GM13977 (cell line): Measurements from ENCODE around the gene PPIL3.

Source experiments
- DNase-seq: peaks from one replicate; pipeline ENCODE4 v3.0.0; 2012; ENCODE audit warnings: low spot score
- CTCF ChIP-seq: IDR thresholded peaks from 2 replicates; pipeline ENCODE4 v1.5.1; 2012; ENCODE audit warnings: mild to moderate bottlenecking, control low read depth; ENCODE audit not compliant: insufficient read depth; ENCODE audit errors: extremely low read depth, missing control alignments
- in situ Hi-C: fragments of 300-500 bp; cut with MboI; formaldehyde crosslinking; loops from one replicate; pipeline ENCODE4 v1.12.0; 2022; ENCODE audit warnings: low sequenced_read_pairs, low pct_unique_long_range_greater_than_20kb, mixed read lengths, inconsistent platforms; ENCODE audit not compliant: unreplicated experiment

PPIL3 gene

GRCh38 chr2:200860092-200860795, 28.6 kb downstream of the PPIL3 start:
- no peak for DNase-seq
- in situ Hi-C loops = no loop called here
- TF ChIP-seq CTCF = no peak

GRCh38 chr2:200856806-200857205, 32.1 kb downstream of the PPIL3 start:
- no peak for TF ChIP-seq CTCF
- in situ Hi-C loops = no loop called here
- DNase-seq = no peak

GRCh38 chr2:200852605-200853004, 36.3 kb downstream of the PPIL3 start:
- DNase-seq = no peak
- no peak for TF ChIP-seq CTCF

GRCh38 chr2:200851398-200852248, 37.3 kb downstream of the PPIL3 start:
- DNase-seq = no peak
- in situ Hi-C loops = no loop called here
- no peak for TF ChIP-seq CTCF

More at GRCh38 chr2:200852605-200853004, 36.3 kb downstream of the PPIL3 start:
- in situ Hi-C loops = no loop called here

GRCh38 chr2:200850512-200851256, 38.2 kb downstream of the PPIL3 start:
- no peak for TF ChIP-seq CTCF
- in situ Hi-C loops = no loop called here
- DNase-seq = no peak

- in situ Hi-C loops = no loop called here
- DNase-seq = no peak
- no peak for TF ChIP-seq CTCF
Observed at GRCh38 chr2:200847939-200848338, 40.9 kb downstream of the PPIL3 start.
